Fibroblast of lung (primary cell): ENCODE results near the gene MFN2. TPM values are rescaled to one million over a fixed set of nuclear protein-coding genes. Genes with fewer than 3 reads are reported as not detected.

Experiments used
- DNase-seq, 2 donors: peaks; one replicate each; pipeline versions ENCODE4 v3.0.0 to v3.0.0-alpha.2; 2010; ENCODE audit warnings: low read depth in 2 of 2
- H2AFZ ChIP-seq: 2 replicates; pipeline ENCODE4 v1.5.1; 2012; ENCODE audit warnings: low read length, control low read depth, inconsistent platforms
- H3K27ac ChIP-seq: 2 replicates; pipeline ENCODE4 v1.5.1; 2011; ENCODE audit warnings: low read length, control low read depth; ENCODE audit not compliant: insufficient read depth
- H3K27me3 ChIP-seq: 2 replicates; pipeline ENCODE4 v1.5.1; 2011; ENCODE audit warnings: mild to moderate bottlenecking, low read length; ENCODE audit not compliant: control insufficient read depth, insufficient read depth
- H3K36me3 ChIP-seq: 2 replicates; pipeline ENCODE4 v1.5.1; 2011; ENCODE audit warnings: low read length; ENCODE audit not compliant: control insufficient read depth, insufficient read depth
- H3K4me1 ChIP-seq: 2 replicates; pipeline ENCODE4 v1.5.1; 2011; ENCODE audit warnings: low read length; ENCODE audit not compliant: control insufficient read depth, insufficient read depth; ENCODE audit errors: extremely low read depth
- H3K4me2 ChIP-seq: 2 replicates; pipeline ENCODE4 v1.5.1; 2011; ENCODE audit warnings: low read length, control low read depth; ENCODE audit not compliant: insufficient read depth; ENCODE audit errors: extremely low read depth
- H3K4me3 ChIP-seq, 4 experiments: fragments of 200-600 bp in 1 of 4; sonication (generic) in 1 of 4; replicated peaks in 1 of 4; 2 replicates each; pipeline ENCODE4 v1.5.1; 2011 to 2016; ENCODE audit warnings: low read length in 4 of 4, low read depth in 3 of 4, mild to moderate bottlenecking in 3 of 4, control low read depth in 2 of 4, inconsistent platforms in 1 of 4, mixed read lengths in 1 of 4; ENCODE audit not compliant: insufficient read depth in 1 of 4; ENCODE audit errors: control extremely low read depth in 1 of 4
- H3K79me2 ChIP-seq: 2 replicates; pipeline ENCODE4 v1.5.1; 2012; ENCODE audit warnings: mild to moderate bottlenecking, low read length, inconsistent platforms; ENCODE audit not compliant: control insufficient read depth, insufficient read depth
- H3K9ac ChIP-seq: 2 replicates; pipeline ENCODE4 v1.5.1; 2011; ENCODE audit warnings: mild to moderate bottlenecking, low read length, control low read depth; ENCODE audit not compliant: insufficient read depth
- H3K9me3 ChIP-seq: 2 replicates; pipeline ENCODE4 v1.5.1; 2012; ENCODE audit warnings: low read depth, low read length; ENCODE audit not compliant: control insufficient read depth, insufficient read depth
- H4K20me1 ChIP-seq: 2 replicates; pipeline ENCODE4 v1.5.1; 2011; ENCODE audit warnings: low read length; ENCODE audit not compliant: control insufficient read depth, insufficient read depth; ENCODE audit errors: extremely low read depth
- EZH2 ChIP-seq: IDR thresholded peaks from 2 replicates; pipeline ENCODE4 v1.5.1; 2012; ENCODE audit warnings: low read length, control low read depth, mild to moderate bottlenecking; ENCODE audit errors: missing control alignments
- polyA plus RNA-seq, 2 donors: library from polyadenylated mRNA; depleted of rRNA in 1 of 2; stranded (reverse) in 1 of 2; unstranded in 1 of 2; fragments of >200 nt; gene quantifications; 2 replicates each; pipeline ENCODE4 v1.2.1, GENCODE V29; 2011 to 2012; ENCODE audit warnings: missing spikeins in 1 of 2
- total RNA-seq: library from RNA; depleted of rRNA; stranded (reverse); fragments of >200 nt; gene quantifications from 2 replicates; pipeline ENCODE4 v1.2.1, GENCODE V29; 2014
- TF ChIP-seq, protein P1 (sequence below), 2 donors: IDR thresholded peaks in 1 of 2; conservative IDR thresholded peaks in 1 of 2; 1 replicate in 1 of 2; 2 replicates in 1 of 2; pipeline ENCODE4 v1.5.1; 2011 to 2012; ENCODE audit warnings: low read length in 2 of 2, control low read depth in 1 of 2, inconsistent platforms in 1 of 2, low read depth in 1 of 2, mild to moderate bottlenecking in 1 of 2

The MFN2 gene
- total and polyA plus RNA-seq, 2 donors (not counting 1 experiment from before 2014, with no cell fraction given) = 50.6 to 52.5 TPM

DNA sequence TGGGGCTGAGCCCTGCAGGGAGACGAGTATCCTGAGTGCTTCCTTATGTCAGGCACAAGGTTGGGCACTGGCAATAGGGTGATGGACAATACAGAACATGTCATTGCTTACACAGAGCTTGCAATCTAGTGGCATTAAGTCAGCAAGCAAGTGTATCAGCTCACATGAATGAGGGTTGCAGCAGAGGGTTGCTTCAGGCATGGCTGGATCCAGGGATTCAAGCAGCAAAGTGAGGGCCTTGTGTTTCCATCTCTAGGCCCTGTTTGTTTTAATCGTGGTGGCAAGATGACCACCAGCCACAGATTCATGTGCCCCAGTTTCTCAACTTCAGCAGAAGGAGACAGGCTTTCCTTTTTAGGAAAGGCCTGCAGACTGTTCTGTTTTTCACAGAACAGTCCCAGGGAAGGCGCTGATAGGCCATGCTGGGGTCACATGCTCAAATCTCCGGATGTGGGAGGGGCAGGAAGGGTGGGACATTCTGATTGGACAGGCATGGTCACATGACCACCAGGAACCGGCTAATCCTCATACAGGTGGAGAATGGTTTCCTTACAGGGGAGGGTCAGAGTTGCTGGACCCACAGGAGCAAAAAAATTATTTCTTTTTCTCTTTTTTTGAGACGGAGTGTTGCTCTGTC lies 31.3 kb upstream of the MFN2 start:
- no peaks in the 10 kb centered on the region for H4K20me1 ChIP-seq
- H3K9me3 ChIP-seq = no peaks in the 10 kb centered on the region
- no peaks in the 10 kb centered on the region for H3K27me3 ChIP-seq
- TF ChIP-seq, protein P1, sequence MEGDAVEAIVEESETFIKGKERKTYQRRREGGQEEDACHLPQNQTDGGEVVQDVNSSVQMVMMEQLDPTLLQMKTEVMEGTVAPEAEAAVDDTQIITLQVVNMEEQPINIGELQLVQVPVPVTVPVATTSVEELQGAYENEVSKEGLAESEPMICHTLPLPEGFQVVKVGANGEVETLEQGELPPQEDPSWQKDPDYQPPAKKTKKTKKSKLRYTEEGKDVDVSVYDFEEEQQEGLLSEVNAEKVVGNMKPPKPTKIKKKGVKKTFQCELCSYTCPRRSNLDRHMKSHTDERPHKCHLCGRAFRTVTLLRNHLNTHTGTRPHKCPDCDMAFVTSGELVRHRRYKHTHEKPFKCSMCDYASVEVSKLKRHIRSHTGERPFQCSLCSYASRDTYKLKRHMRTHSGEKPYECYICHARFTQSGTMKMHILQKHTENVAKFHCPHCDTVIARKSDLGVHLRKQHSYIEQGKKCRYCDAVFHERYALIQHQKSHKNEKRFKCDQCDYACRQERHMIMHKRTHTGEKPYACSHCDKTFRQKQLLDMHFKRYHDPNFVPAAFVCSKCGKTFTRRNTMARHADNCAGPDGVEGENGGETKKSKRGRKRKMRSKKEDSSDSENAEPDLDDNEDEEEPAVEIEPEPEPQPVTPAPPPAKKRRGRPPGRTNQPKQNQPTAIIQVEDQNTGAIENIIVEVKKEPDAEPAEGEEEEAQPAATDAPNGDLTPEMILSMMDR (conservative IDR thresholded peaks at IDR 0.05 in 1 of 2, IDR thresholded peaks at IDR 0.05 in 1 of 2; ENCODE audit: low read depth in 1 of 2, low read length in 2 of 2) = no peak
- TF ChIP-seq EZH2 = no peak
- H3K36me3 ChIP-seq = peaks cover 16% of the 10 kb centered on the region
- no peak overlapping the region for H3K4me2 ChIP-seq
- no peak overlapping the region for H2AFZ ChIP-seq
- H3K9ac ChIP-seq = no peak overlapping the region
- H3K4me1 ChIP-seq = no peaks in the 10 kb centered on the region
- no peaks in the 10 kb centered on the region for H3K79me2 ChIP-seq
- DNase-seq = no peak
- H3K27ac ChIP-seq = no peak overlapping the region
- H3K4me3 ChIP-seq = no peak overlapping the region

DNA sequence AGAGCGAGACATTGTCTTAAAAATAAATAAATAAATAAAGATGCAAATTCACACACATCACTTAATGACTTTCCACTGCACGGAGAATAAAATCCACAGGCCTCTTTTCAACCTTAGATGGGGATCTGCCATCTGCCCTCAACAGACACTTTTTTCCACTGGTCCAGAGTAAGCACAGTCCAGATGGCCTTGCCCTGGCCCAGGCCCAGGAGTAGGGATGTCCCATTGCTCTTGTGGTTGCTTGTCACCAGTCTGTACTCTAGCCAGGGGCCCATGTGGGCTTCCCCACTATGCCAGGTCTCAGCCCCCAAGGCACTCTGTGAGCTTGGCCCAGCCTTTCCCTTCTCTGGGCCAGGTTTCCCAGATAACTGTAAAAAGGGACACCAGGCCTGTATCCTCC lies 28.3 kb upstream of the MFN2 start:
- Histone ChIP-seq H3K4me3 (no peak overlapping the region), H3K9ac (no peak overlapping the region), H4K20me1 (no peaks in the 10 kb centered on the region), H3K4me1 (no peaks in the 10 kb centered on the region), H3K4me2 (no peak overlapping the region), H3K27me3 (no peaks in the 10 kb centered on the region), H3K9me3 (no peaks in the 10 kb centered on the region), H3K27ac (no peak overlapping the region), H3K36me3 (peaks cover 21% of the 10 kb centered on the region), H3K79me2 (no peaks in the 10 kb centered on the region), H2AFZ (no peak overlapping the region)
- DNase-seq = no peak
- no peak for TF ChIP-seq EZH2
- TF ChIP-seq, protein P1 (conservative IDR thresholded peaks at IDR 0.05 in 1 of 2, IDR thresholded peaks at IDR 0.05 in 1 of 2; ENCODE audit: low read depth in 1 of 2, low read length in 2 of 2) = no peak

DNA sequence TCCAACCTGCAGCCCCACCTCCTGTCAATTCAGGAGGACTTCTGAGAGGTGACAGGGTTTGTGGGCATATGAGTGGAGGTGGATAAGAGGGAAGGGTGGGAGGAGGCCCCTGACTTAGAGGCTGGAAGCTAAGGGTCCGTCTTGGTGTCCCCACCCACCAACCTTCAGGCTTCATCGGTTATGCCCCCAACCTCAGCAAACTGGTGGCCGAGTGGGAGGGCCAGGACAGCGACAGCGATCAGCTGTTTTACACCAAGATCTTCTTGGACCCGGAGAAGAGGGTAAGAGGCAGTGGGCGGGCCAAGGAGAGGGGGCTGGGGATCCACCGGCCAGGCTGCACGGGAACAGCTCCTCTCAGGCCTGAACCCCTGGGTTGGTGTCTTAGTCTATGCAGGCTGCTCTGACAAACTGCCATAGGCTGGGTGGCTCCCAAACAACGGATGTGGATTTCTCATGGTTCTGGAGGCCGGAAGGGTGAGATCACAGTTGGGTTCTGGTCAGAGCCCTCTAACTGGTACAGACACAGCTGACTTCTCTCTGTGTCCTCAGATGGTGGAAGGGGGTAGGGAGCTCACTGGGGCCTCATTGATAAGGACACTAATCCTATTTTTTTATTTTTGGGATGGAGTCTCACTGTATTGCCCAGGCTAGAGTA lies 27.7 kb upstream of the MFN2 start:
- Histone ChIP-seq H2AFZ (no peak overlapping the region), H3K79me2 (no peaks in the 10 kb centered on the region), H3K9me3 (no peaks in the 10 kb centered on the region), H4K20me1 (no peaks in the 10 kb centered on the region), H3K9ac (no peak overlapping the region), H3K27me3 (no peaks in the 10 kb centered on the region), H3K36me3 (peaks cover 25% of the 10 kb centered on the region), H3K4me3 (no peak overlapping the region), H3K4me2 (no peak overlapping the region), H3K4me1 (no peaks in the 10 kb centered on the region), H3K27ac (no peak overlapping the region)
- TF ChIP-seq, protein P1 (conservative IDR thresholded peaks at IDR 0.05 in 1 of 2, IDR thresholded peaks at IDR 0.05 in 1 of 2; ENCODE audit: low read depth in 1 of 2, low read length in 2 of 2) = no peak
- no peak for TF ChIP-seq EZH2
- DNase-seq = no peak
